Erythroblast (primary cell): ENCODE measurements around the gene GID4.
"Not testable (repeated sequence)": the region's sequence is repeated elsewhere in the genome, so short reads cannot be mapped to it uniquely, and the experiment has no call there.

Experiments
- GATA1 ChIP-seq: IDR thresholded peaks from 2 replicates; pipeline ENCODE4 v1.6.1; 2011; ENCODE audit warnings: low read depth, mild to moderate bottlenecking, control low read depth, low read length, moderate library complexity
- POLR2A ChIP-seq: IDR thresholded peaks from 2 replicates; pipeline ENCODE4 v1.6.1; 2011; ENCODE audit warnings: mild to moderate bottlenecking, low read length

DNA sequence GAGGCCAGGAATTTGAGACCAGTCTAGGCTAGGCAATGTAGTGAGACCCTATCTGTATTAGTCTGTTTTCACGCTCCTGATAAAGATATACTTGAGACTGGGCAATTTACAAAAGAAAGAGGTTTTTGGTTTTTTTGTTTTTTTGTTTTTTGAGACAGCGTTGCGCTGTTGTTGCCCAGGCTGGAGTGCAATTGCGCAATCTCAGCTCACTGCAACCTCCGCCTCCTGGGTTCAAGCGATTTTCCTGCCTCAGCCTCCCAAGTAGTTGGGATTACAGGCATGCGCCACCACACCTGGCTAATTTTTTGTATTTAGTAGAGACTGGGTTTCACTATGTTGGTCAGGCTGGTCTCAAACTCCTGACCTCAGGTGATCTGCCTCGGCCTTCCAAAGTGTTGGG lies 43.3 kb upstream of the GID4 start:
- not testable (repeated sequence) for TF ChIP-seq POLR2A, GATA1
